GM12892 (cell line): Measurements from ENCODE around the gene STAT6.

ENCODE experiments used
- DNase-seq: peaks from one replicate; pipeline ENCODE4 v3.0.0; 2011; ENCODE audit not compliant: insufficient read length
- FAIRE-seq: peaks from 2 replicates; lab custom pipeline; 2011; peaks lifted over from hg19 to GRCh38; lab: Jason Lieb, UNC
- POLR2A ChIP-seq: IDR thresholded peaks from 2 replicates; pipeline ENCODE4 v1.6.1; 2011; ENCODE audit warnings: low read depth, low read length, control low read depth
- POLR2AphosphoS5 ChIP-seq: IDR thresholded peaks from 2 replicates; pipeline ENCODE4 v1.6.1; 2011; ENCODE audit warnings: low read depth, low read length, control low read depth
- TAF1 ChIP-seq: IDR thresholded peaks from 2 replicates; pipeline ENCODE4 v1.6.1; 2011; ENCODE audit warnings: low read depth, mild to moderate bottlenecking, control low read depth, low read length, borderline replicate concordance

The STAT6 gene

GRCh38 chr12:57145460-57146059 lies 34.4 kb upstream of the STAT6 start:
- FAIRE-seq (no peak), DNase-seq (no peak)
- TF ChIP-seq POLR2A, result no peak
- no peak for TF ChIP-seq TAF1
- TF ChIP-seq POLR2AphosphoS5, result no peak

- FAIRE-seq (no peak), DNase-seq (no peak)
Observed at GRCh38 chr12:57143454-57143853, 32.3 kb upstream of the STAT6 start.

GRCh38 chr12:57142727-57143126 lies 31.6 kb upstream of the STAT6 start:
- FAIRE-seq, result no peak
- TF ChIP-seq POLR2A (no peak), POLR2AphosphoS5 (no peak), TAF1 (no peak)

More at GRCh38 chr12:57143454-57143853, 32.3 kb upstream of the STAT6 start:
- no peak for TF ChIP-seq POLR2AphosphoS5

DNA sequence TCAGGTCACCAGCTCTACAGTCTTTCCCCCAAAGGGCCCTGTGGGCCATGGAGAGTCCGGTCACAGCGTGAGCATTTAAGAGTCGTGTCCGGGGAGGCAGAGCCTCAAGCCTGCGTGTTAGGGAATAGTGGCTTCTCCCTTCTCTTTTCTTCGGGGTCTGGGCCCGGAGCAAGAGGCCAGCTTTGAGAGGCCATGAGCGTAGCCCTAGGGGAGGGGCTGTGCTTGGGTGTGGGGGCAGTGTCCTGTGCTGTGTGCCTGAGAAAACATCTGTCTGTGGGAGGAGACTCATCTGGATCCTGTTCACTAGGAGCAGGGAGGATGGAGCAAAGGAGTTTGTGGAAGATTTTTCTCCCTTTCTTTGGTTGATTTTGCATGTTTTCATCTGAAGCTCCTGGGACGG lies 31.0 kb upstream of the STAT6 start:
- FAIRE-seq (no peak), DNase-seq (no peak)
- TF ChIP-seq POLR2A (no peak), POLR2AphosphoS5 (no peak), TAF1 (no peak)

More at GRCh38 chr12:57142727-57143126, 31.6 kb upstream of the STAT6 start:
- DNase-seq, result no peak

DNA sequence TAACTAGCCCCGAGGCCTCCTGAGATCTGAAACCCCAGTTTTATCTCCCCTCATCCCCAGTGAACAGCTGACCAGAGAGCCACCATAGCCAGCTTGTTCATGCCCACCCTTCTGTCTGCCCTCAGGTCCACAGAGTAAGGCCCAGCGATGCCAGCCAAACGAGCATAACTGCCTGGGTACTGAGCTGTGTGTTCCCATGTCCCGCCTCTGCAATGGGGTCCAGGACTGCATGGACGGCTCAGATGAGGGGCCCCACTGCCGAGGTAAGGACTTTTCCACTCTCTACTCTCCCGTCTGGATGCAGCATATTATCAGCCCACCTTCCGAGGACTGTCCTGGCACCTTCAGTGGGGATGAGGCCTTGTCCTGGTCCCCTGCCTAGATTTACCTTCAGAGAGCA lies 30.1 kb upstream of the STAT6 start:
- DNase-seq (no peak), FAIRE-seq (no peak)
- TF ChIP-seq POLR2A (no peak), TAF1 (no peak), POLR2AphosphoS5 (no peak)

GRCh38 chr12:57139796-57140649 lies 28.9 kb upstream of the STAT6 start:
- FAIRE-seq, result no peak
- TF ChIP-seq POLR2AphosphoS5 (no peak), POLR2A (no peak), TAF1 (no peak)
- no peak for DNase-seq

DNA sequence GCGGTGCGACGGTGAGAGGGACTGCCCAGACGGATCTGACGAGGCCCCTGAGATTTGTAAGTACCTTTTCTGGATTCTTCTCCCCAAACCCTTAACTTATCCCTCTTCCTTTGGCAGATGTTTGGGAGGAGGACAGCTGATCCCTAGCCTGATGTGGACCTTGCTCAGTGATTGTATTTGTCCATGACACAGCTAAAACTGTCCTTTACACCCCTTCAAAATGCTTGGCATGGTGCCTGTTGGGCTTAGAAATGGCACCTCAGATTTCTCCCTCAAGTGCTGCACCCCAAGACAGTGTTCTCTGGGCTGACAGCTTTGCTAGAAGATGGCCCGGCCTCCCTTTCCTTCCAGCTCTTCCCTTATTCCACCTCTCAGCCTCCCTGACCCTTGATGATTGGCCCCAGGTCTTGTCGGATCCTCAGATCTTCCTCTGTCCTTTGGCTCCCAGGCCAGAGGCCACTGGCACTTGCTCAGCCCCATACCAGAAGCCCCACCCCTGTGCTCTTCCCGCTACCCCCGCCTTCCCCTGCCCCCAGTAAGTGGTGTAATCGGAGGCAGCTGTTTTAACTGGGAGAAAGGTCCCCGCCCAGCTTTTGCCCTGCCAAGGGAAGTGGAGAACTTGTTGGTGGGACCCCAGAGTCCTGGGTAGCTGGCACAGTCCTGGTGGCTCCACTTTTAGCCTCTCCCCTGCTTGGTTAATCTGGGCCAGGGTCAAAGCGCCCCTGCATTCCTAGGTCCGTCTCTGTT lies 27.5 kb upstream of the STAT6 start:
- TF ChIP-seq POLR2AphosphoS5 (no peak), POLR2A (no peak), TAF1 (no peak)
- FAIRE-seq (no peak), DNase-seq (no peak)

GRCh38 chr12:57135527-57136326 lies 24.6 kb upstream of the STAT6 start:
- FAIRE-seq, result no peak
- no peak for TF ChIP-seq POLR2A
- no peak for TF ChIP-seq POLR2AphosphoS5
- no peak for TF ChIP-seq TAF1
- no peak for DNase-seq

GRCh38 chr12:57134949-57135348 lies 23.8 kb upstream of the STAT6 start:
- no peak for FAIRE-seq
- DNase-seq, result no peak
- no peak for TF ChIP-seq POLR2AphosphoS5
- no peak for TF ChIP-seq POLR2A

GRCh38 chr12:57133916-57134315 lies 22.8 kb upstream of the STAT6 start:
- TF ChIP-seq POLR2AphosphoS5, result no peak
- no peak for TF ChIP-seq TAF1
- TF ChIP-seq POLR2A, result no peak
- FAIRE-seq (no peak), DNase-seq (no peak)

DNA sequence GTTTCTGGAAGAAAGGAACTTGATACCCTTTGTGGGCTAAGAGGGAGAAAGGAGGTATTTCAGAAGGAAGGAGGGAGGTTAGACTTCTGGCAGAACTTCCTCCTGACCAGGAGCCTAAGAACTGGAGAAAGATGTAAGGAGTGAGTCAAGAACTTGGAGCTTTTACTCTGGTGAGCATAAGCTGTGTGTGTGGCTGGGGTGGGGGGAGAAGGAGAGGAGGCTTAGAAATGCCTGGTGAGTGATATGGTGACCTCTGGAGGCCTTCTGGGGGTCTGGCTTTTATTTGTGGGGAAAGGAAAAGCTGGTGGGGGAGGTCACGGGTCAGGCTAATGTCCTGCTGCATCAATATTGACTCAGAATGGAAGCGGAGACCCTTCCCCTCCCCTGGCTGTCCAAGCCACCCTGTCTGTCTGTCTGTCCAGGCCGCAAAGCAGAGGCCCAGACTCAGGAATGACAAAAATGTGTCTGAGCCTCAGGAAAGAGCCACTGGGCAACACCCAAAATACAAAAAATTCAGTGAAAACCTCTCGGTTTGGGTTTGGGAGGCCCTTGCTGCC lies 21.9 kb upstream of the STAT6 start:
- no peak for FAIRE-seq
- no peak for DNase-seq
- TF ChIP-seq POLR2A (no peak), TAF1 (no peak), POLR2AphosphoS5 (no peak)
